Measurements from ENCODE around the gene VAMP4. TPM values are rescaled to one million over a fixed set of nuclear protein-coding genes. Genes with fewer than 3 reads are reported as not detected.

VAMP4 gene, protein sequence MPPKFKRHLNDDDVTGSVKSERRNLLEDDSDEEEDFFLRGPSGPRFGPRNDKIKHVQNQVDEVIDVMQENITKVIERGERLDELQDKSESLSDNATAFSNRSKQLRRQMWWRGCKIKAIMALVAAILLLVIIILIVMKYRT
- total RNA-seq, result 12.3 TPM

DNA sequence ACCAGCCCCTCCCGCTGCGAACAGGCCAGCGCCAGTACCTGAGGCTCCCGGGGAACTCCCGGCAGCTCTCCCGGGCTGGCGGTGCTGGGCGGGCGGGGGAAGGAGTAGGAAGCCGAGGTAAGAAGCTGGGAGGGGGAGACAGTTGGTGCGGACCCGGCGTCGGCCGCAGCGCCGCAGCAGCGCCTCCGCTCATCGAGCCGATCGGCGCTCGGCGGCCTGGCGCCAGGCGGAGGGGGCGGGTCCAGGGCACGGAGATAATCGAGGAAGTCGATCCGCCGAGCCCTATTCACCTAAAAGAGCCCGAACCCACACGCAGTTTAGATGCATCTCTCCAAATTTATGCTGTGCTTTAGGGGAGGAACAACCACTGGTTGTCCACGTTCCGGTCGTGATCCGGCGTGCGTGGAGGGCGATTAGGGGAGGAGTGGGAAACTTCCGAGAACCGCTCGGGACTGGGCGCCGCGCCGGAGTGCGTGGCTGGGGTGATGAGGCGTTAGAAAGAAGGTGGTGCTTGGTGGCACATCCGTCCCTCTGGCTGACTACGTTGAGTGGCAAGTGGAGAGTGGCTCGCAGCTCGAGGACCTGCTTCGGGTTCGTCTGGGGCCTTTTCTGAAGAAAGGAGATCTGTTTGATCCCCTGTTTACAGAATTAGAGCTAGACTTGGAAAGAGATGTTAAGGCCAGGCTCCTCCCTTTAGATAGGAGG lies at the start of gene VAMP4:
VAMP4 (minus strand) TSS at position 194 of the 705 bp plus-strand sequence. CDS start 3,651 bp downstream, outside the sequence.

DNA sequence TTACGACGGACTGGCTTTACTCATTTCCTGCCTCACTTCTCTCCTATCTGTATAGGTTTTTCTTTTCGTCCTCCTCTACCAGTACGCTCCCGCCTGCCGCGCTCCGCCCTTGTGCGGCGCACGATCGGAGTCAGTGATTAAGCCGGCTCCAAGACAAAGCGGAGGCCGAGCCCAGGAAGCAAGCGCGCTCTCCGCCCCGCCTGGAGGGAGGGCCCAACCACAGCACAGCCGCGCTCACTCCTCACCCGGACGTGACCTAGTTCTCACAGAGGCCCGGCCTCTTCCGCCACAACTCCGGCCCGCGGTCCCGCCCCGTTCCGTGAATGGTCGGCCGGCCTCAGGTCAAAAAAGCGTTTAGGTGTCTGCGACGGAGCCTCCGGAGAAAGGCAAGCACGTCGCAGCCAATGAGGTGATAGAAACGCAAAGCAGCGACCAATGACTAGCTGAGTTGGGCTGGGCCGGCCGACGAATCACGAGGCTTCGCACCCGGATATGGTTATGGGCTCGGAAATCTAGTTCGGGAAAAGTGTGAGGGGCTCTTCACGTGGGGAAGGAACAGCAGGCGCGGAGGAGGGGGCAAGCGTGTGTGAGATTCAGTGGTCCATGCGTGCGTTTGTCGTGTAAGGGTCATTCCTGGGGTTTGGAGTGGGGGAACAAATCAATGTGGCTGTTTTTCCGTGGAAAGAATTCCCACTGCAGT lies 39.5 kb upstream of the VAMP4 start, which contains the start of gene METTL13:
METTL13 (plus strand) TSS at position 485 of the 700 bp plus-strand sequence. CDS start 308 bp downstream, outside the sequence.

DNA sequence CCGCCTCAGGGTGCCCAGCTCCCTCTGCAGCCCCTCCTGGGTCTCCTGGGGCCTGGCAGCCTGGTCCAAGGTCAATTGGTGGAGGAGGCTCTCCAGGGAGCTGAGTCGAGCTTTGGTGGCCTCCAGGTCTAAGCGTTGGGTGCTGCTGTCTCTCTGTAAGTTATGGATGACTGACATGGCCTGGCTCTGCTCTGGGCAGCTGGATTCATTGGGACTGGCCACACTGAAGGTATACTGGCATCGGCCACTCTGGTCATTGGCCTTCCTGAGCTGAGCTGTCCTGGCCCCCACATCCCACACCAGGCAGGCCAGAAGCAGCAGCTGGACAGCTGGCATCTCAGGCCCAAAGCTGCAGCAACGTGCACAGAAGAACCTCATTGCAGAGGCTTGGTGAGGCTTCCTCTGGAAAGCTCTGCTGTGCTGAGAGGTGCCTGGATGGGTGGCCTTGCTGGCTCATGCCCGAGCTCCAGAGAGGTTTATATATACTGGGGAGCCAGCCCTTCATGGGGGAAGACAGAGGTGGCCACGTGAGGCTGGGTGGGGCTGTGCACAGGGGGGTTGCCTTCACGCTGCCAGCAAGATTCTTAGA lies 89.5 kb downstream of the VAMP4 start, which contains the start of gene MYOC:
MYOC (minus strand) TSS at position 455 of the 589 bp plus-strand sequence; CDS start at position 378, 77 bp downstream.

Small RNA genes lying within 50 kb of the gene (small RNA-seq; reads per million reads assigned to genes)
- gene RF00601 (ENCODE audit: low replicate concordance), result not detected

Other genes with a start within 250 kb of the VAMP4 start
- gene MYOCOS, start 119.8 kb downstream of the VAMP4 start, total RNA-seq, result 0.53 TPM
- gene MYOC, start 89.4 kb downstream of the VAMP4 start, total RNA-seq, result 0.82 TPM
- 27.1 TPM for gene METTL13, start 39.6 kb upstream of the VAMP4 start, total RNA-seq
- gene DNM3, start 99.4 kb upstream of the VAMP4 start, total RNA-seq, result 7.6 TPM